Measurements from ENCODE around the gene MACROH2A1. TPM values are rescaled to one million over a fixed set of nuclear protein-coding genes. Genes with fewer than 3 reads are reported as not detected.

The MACROH2A1 gene
- total and polyA plus RNA-seq, 2 experiments from 2014 or later: 64.9 to 81.6 TPM

DNA sequence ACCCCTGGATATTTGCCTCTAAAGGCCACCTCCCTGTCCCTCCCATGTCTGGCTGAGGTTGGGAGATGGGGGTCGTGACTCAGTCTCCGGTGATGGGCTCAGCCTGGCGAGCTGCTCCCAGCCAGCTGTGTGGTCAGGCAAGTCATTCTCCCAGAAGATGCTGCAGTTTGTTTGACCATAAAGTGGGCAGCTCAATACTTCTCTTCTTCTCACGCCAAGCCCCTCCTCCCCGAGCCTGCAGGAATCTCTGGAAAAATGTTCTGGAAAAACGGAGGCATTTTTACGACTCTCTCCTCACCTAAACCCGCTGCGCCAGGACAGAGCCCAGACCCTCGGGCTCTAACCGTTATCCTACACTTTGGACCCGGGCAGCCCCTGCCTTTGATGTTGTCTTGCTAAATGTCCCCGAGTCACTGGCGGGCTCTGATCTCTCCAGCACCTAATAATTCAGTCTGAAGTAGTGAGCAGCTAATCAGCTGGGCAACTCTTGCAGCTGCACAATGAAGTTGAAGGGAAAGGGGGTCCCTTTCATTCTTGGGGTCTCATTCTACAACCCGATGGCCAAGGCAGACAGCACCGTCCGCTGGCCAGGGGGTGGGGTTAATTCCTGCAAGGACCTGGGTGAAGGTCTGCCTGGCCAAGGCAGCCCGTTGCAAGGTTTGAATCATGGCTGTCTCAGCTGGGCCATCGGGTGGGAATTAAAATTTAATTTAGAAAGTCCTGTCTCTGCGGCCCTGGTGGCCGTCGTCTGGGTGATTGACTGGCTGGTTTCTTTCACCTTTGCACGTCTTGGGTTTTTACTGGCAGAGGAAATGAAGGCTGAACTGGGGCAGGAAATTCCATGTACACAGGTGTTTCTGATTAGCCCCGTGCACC, 35.8 kb upstream of the MACROH2A1 start:
- no peaks in the 10 kb centered on the region for H3K36me3 Mint-ChIP-seq (ENCODE audit: low read depth)
- Histone ChIP-seq H3K9me2 (ENCODE audit: insufficient read depth) (no peaks in the 10 kb centered on the region), H3K4me1 (ENCODE audit: insufficient read depth) (no peaks in the 10 kb centered on the region), H4K20me1 (replicated peaks; ENCODE audit: insufficient read depth) (no peaks in the 10 kb centered on the region), H3K36me3 (ENCODE audit: insufficient read depth) (no peaks in the 10 kb centered on the region), H3K27me3 (ENCODE audit: insufficient read depth) (no peaks in the 10 kb centered on the region), H3K79me2 (replicated peaks; ENCODE audit: insufficient read depth) (no peaks in the 10 kb centered on the region), H3K27ac (ENCODE audit: low read depth) (no peak overlapping the region), H3K4me3 (no peak overlapping the region), H3F3A (replicated peaks; ENCODE audit: low read depth) (no peaks in the 10 kb centered on the region), H3K4me2 (no peak overlapping the region), H2AFZ (no peak overlapping the region; the same call in 1 of the 2 replicates)
- ATAC-seq: no peak
- H3K27me3 Mint-ChIP-seq (ENCODE audit: insufficient read depth, low read depth, poor library complexity): peaks cover 2% of the 10 kb centered on the region
- no peaks in the 10 kb centered on the region for H3K9me3 Mint-ChIP-seq
- H3K4me3 Mint-ChIP-seq: no peak overlapping the region
- H3K27ac Mint-ChIP-seq: no peak overlapping the region
- no peak for TF ChIP-seq EZH2phosphoT487 (IDR thresholded peaks at IDR 0.05; ENCODE audit: unreplicated experiment)
- TF ChIP-seq, protein P1, sequence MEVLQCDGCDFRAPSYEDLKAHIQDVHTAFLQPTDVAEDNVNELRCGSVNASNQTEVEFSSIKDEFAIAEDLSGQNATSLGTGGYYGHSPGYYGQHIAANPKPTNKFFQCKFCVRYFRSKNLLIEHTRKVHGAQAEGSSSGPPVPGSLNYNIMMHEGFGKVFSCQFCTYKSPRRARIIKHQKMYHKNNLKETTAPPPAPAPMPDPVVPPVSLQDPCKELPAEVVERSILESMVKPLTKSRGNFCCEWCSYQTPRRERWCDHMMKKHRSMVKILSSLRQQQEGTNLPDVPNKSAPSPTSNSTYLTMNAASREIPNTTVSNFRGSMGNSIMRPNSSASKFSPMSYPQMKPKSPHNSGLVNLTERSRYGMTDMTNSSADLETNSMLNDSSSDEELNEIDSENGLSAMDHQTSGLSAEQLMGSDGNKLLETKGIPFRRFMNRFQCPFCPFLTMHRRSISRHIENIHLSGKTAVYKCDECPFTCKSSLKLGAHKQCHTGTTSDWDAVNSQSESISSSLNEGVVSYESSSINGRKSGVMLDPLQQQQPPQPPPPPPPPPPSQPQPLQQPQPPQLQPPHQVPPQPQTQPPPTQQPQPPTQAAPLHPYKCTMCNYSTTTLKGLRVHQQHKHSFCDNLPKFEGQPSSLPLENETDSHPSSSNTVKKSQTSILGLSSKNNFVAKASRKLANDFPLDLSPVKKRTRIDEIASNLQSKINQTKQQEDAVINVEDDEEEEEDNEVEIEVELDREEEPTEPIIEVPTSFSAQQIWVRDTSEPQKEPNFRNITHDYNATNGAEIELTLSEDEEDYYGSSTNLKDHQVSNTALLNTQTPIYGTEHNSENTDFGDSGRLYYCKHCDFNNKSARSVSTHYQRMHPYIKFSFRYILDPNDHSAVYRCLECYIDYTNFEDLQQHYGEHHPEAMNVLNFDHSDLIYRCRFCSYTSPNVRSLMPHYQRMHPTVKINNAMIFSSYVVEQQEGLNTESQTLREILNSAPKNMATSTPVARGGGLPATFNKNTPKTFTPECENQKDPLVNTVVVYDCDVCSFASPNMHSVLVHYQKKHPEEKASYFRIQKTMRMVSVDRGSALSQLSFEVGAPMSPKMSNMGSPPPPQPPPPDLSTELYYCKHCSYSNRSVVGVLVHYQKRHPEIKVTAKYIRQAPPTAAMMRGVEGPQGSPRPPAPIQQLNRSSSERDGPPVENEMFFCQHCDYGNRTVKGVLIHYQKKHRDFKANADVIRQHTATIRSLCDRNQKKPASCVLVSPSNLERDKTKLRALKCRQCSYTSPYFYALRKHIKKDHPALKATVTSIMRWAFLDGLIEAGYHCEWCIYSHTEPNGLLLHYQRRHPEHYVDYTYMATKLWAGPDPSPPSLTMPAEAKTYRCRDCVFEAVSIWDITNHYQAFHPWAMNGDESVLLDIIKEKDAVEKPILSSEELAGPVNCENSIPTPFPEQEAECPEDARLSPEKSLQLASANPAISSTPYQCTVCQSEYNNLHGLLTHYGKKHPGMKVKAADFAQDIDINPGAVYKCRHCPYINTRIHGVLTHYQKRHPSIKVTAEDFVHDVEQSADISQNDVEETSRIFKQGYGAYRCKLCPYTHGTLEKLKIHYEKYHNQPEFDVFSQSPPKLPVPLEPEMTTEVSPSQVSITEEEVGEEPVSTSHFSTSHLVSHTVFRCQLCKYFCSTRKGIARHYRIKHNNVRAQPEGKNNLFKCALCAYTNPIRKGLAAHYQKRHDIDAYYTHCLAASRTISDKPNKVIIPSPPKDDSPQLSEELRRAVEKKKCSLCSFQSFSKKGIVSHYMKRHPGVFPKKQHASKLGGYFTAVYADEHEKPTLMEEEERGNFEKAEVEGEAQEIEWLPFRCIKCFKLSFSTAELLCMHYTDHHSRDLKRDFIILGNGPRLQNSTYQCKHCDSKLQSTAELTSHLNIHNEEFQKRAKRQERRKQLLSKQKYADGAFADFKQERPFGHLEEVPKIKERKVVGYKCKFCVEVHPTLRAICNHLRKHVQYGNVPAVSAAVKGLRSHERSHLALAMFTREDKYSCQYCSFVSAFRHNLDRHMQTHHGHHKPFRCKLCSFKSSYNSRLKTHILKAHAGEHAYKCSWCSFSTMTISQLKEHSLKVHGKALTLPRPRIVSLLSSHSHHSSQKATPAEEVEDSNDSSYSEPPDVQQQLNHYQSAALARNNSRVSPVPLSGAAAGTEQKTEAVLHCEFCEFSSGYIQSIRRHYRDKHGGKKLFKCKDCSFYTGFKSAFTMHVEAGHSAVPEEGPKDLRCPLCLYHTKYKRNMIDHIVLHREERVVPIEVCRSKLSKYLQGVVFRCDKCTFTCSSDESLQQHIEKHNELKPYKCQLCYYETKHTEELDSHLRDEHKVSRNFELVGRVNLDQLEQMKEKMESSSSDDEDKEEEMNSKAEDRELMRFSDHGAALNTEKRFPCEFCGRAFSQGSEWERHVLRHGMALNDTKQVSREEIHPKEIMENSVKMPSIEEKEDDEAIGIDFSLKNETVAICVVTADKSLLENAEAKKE (CRISPR knock-in tag; IDR thresholded peaks at IDR 0.05): no peak
- TF ChIP-seq POLR2AphosphoS5 (IDR thresholded peaks at IDR 0.05; ENCODE audit: low read depth): no peak
- no peak for TF ChIP-seq STAT1 (IDR thresholded peaks at IDR 0.05; ENCODE audit: unreplicated experiment)
- TF ChIP-seq ZNF331 (CRISPR knock-in tag; IDR thresholded peaks at IDR 0.05; ENCODE audit: low read depth): no peak
- no peak for TF ChIP-seq JUNB (IDR thresholded peaks at IDR 0.05; ENCODE audit: unreplicated experiment)
- peaks cover 15% of the 10 kb centered on the region for H3K4me1 Mint-ChIP-seq
- no peak for DNase-seq (ENCODE audit: low spot score)

Measured in GM23338 (cell line).